ENCODE data around the gene SEMA4G.

The SEMA4G gene

GRCh38 chr10:101007915-101008822 lies 38.9 kb downstream of the SEMA4G start:
- no peak for DNase-seq

GRCh38 chr10:101008823-101009423 lies 39.6 kb downstream of the SEMA4G start:
- no peak for DNase-seq

- no peak for DNase-seq
Observed at GRCh38 chr10:101010329-101010728, 41.0 kb downstream of the SEMA4G start.

GRCh38 chr10:101011517-101012423 lies 42.5 kb downstream of the SEMA4G start:
- DNase-seq: peak; percentile 9

GRCh38 chr10:101012525-101013364 lies 43.4 kb downstream of the SEMA4G start:
- DNase-seq: peak; percentile 99

- no peak for DNase-seq
Observed at GRCh38 chr10:101013365-101013825, 44.1 kb downstream of the SEMA4G start.

- DNase-seq: peak; percentile 55
Observed at GRCh38 chr10:101014230-101014884, 45.1 kb downstream of the SEMA4G start.

GRCh38 chr10:101014966-101015581 lies 45.8 kb downstream of the SEMA4G start:
- peak; percentile 88 for DNase-seq

- DNase-seq: no peak
Observed at GRCh38 chr10:101015582-101015973, 46.3 kb downstream of the SEMA4G start.

- DNase-seq: no peak
Observed at GRCh38 chr10:101016814-101017213, 47.5 kb downstream of the SEMA4G start.

GRCh38 chr10:101018118-101018599 lies 48.9 kb downstream of the SEMA4G start:
- DNase-seq: no peak

- DNase-seq: peak; percentile 40
Observed at GRCh38 chr10:101018600-101019439, 49.5 kb downstream of the SEMA4G start.

All from kidney glomerular epithelial cell (primary cell).